H9 (cell line): ENCODE data around the gene DPPA4. TPM values are rescaled to one million over a fixed set of nuclear protein-coding genes. Genes with fewer than 3 reads are reported as not detected.

Experiments used
- DNase-seq: peaks from one replicate; pipeline ENCODE4 v3.0.0-alpha.2; 2017
- H2AFZ ChIP-seq: one replicate; pipeline ENCODE4 v1.6.1; 2013; ENCODE audit warnings: mild to moderate bottlenecking, low read length, control low read depth, moderate library complexity
- H2AK5ac ChIP-seq: 2 replicates; pipeline ENCODE4 v1.6.1; 2013; ENCODE audit warnings: low read length, control low read depth, mixed read lengths; ENCODE audit not compliant: insufficient read length
- H2BK120ac ChIP-seq: one replicate; pipeline ENCODE4 v1.6.1; 2013; ENCODE audit warnings: low read depth, mild to moderate bottlenecking, low read length, control low read depth, inconsistent platforms; ENCODE audit not compliant: poor library complexity, severe bottlenecking
- H2BK12ac ChIP-seq: 2 replicates; pipeline ENCODE4 v1.6.1; 2013; ENCODE audit warnings: low read length, control low read depth, mixed read lengths, low read depth; ENCODE audit not compliant: insufficient read length
- H2BK15ac ChIP-seq: 2 replicates; pipeline ENCODE4 v1.6.1; 2013; ENCODE audit warnings: low read depth, low read length, control low read depth
- H2BK20ac ChIP-seq: one replicate; pipeline ENCODE4 v1.6.1; 2013; ENCODE audit warnings: low read depth, mild to moderate bottlenecking, low read length, control low read depth, inconsistent platforms; ENCODE audit not compliant: poor library complexity, severe bottlenecking
- H2BK5ac ChIP-seq: 2 replicates; pipeline ENCODE4 v1.6.1; 2013; ENCODE audit warnings: low read length, control low read depth, mixed read lengths; ENCODE audit not compliant: insufficient read length
- H3K14ac ChIP-seq: 2 replicates; pipeline ENCODE4 v1.6.1; 2013; ENCODE audit warnings: low read length, control low read depth; ENCODE audit not compliant: insufficient read depth
- H3K18ac ChIP-seq: 2 replicates; pipeline ENCODE4 v1.6.1; 2013; ENCODE audit warnings: low read depth, mild to moderate bottlenecking, mixed read lengths, low read length, control low read depth; ENCODE audit not compliant: insufficient read length
- H3K23ac ChIP-seq: 2 replicates; pipeline ENCODE4 v1.6.1; 2013; ENCODE audit warnings: low read length, control low read depth, mixed read lengths, low read depth; ENCODE audit not compliant: insufficient read length
- H3K23me2 ChIP-seq: 2 replicates; pipeline ENCODE4 v1.6.1; 2013; ENCODE audit warnings: low read depth, mild to moderate bottlenecking, mixed read lengths, low read length, control low read depth; ENCODE audit not compliant: insufficient read length, poor library complexity, severe bottlenecking
- H3K27ac ChIP-seq: 2 replicates; pipeline ENCODE4 v1.5.1; 2013; ENCODE audit warnings: low read length, control low read depth, mixed read lengths, low read depth; ENCODE audit not compliant: insufficient read length
- H3K27me3 ChIP-seq: 2 replicates; pipeline ENCODE4 v1.6.1; 2013; ENCODE audit warnings: low read length, control low read depth, inconsistent platforms; ENCODE audit not compliant: insufficient read depth
- H3K4ac ChIP-seq: 2 replicates; pipeline ENCODE4 v1.6.1; 2013; ENCODE audit warnings: low read depth, mild to moderate bottlenecking, control low read depth, inconsistent platforms, low read length, moderate library complexity
- H3K4me1 ChIP-seq: 2 replicates; pipeline ENCODE4 v1.6.1; 2013; ENCODE audit warnings: low read length, control low read depth, inconsistent platforms; ENCODE audit not compliant: insufficient read depth
- H3K4me2 ChIP-seq: 2 replicates; pipeline ENCODE4 v1.6.1; 2013; ENCODE audit warnings: low read length, control low read depth, mixed read lengths; ENCODE audit not compliant: insufficient read length, insufficient read depth
- H3K56ac ChIP-seq: 2 replicates; pipeline ENCODE4 v1.6.1; 2013; ENCODE audit warnings: low read depth, mild to moderate bottlenecking, mixed read lengths, low read length, control low read depth; ENCODE audit not compliant: insufficient read length
- H3K79me1 ChIP-seq: 2 replicates; pipeline ENCODE4 v1.6.1; 2013; ENCODE audit warnings: low read depth, mild to moderate bottlenecking, moderate library complexity, low read length, control low read depth, inconsistent platforms; ENCODE audit not compliant: insufficient read depth, poor library complexity, severe bottlenecking
- H3K79me2 ChIP-seq: 2 replicates; pipeline ENCODE4 v1.6.1; 2013; ENCODE audit warnings: low read length, control low read depth, inconsistent platforms; ENCODE audit not compliant: insufficient read depth
- H3K9ac ChIP-seq: 2 replicates; pipeline ENCODE4 v1.6.1; 2013; ENCODE audit warnings: low read length, control low read depth, mixed read lengths; ENCODE audit not compliant: insufficient read length; ENCODE audit errors: extremely low read depth
- H3K9me3 ChIP-seq: one replicate; pipeline ENCODE4 v1.6.1; 2013; ENCODE audit warnings: low read depth, low read length, inconsistent platforms; ENCODE audit not compliant: control insufficient read depth
- H3T11ph ChIP-seq: one replicate; pipeline ENCODE4 v1.6.1; 2013; ENCODE audit warnings: mild to moderate bottlenecking, low read length, control low read depth, inconsistent platforms
- H4K20me1 ChIP-seq: one replicate; pipeline ENCODE4 v1.6.1; 2013; ENCODE audit not compliant: control insufficient read depth, insufficient read length, insufficient read depth
- H4K5ac ChIP-seq: 2 replicates; pipeline ENCODE4 v1.6.1; 2013; ENCODE audit warnings: low read depth, mild to moderate bottlenecking, mixed read lengths, low read length, control low read depth; ENCODE audit not compliant: insufficient read length
- H4K8ac ChIP-seq: replicated peaks from 2 replicates; pipeline ENCODE4 v1.6.1; 2013; ENCODE audit warnings: low read length, control low read depth, mixed read lengths, low read depth; ENCODE audit not compliant: insufficient read length
- H4K91ac ChIP-seq: 2 replicates; pipeline ENCODE4 v1.6.1; 2013; ENCODE audit warnings: low read depth, mild to moderate bottlenecking, moderate library complexity, mixed read lengths, low read length, control low read depth; ENCODE audit not compliant: insufficient read length
- H3K27ac Mint-ChIP-seq, 3 experiments: 2 replicates in 2 of 3; 3 replicates in 1 of 3; pipeline ENCODE4 v1.8.0; 2020 to 2021; ENCODE audit warnings: mixed read lengths in 3 of 3, mild to moderate bottlenecking in 1 of 3, moderate library complexity in 1 of 3
- H3K27me3 Mint-ChIP-seq: 2 replicates; pipeline ENCODE4 v1.8.0; 2021; ENCODE audit warnings: low read depth, mild to moderate bottlenecking, moderate library complexity, mixed read lengths
- H3K36me3 Mint-ChIP-seq, 3 experiments: 2 replicates in 2 of 3; 3 replicates in 1 of 3; pipeline ENCODE4 v1.8.0; 2020 to 2021; ENCODE audit warnings: low read depth in 3 of 3, mixed read lengths in 3 of 3; ENCODE audit not compliant: insufficient read depth in 1 of 3
- H3K4me1 Mint-ChIP-seq, 2 experiments: 2 replicates each; pipeline ENCODE4 v1.8.0; 2020; ENCODE audit warnings: mixed read lengths in 2 of 2
- H3K4me3 Mint-ChIP-seq, 2 experiments: 2 replicates in 1 of 2; 3 replicates in 1 of 2; pipeline ENCODE4 v1.8.0; 2020 to 2021; ENCODE audit warnings: mild to moderate bottlenecking in 2 of 2, mixed read lengths in 2 of 2, moderate library complexity in 1 of 2
- H3K9me3 Mint-ChIP-seq, 2 experiments: 2 replicates in 1 of 2; 3 replicates in 1 of 2; pipeline ENCODE4 v1.8.0; 2020; ENCODE audit warnings: mild to moderate bottlenecking in 2 of 2, mixed read lengths in 2 of 2, moderate library complexity in 1 of 2
- CTCF ChIP-seq: fragments of 200-600 bp; sonication (generic); conservative IDR thresholded peaks from 3 replicates; pipeline ENCODE4 v1.8.0; 2021; ENCODE audit warnings: antibody characterized with exemption, mild to moderate bottlenecking
- whole genome bisulfite sequencing: extraction: QIAGEN DNeasy Blood & Tissue Kit; methylation state at CpG from one replicate; pipeline ENCODE4 v1.1.7; 2013; ENCODE audit warnings: missing lambda C conversion rate, low lambda C conversion rate, mixed read lengths; ENCODE audit not compliant: insufficient read length; ENCODE audit errors: extremely low coverage; 5-methylcytosine and 5-hydroxymethylcytosine counted together
- total RNA-seq: library from RNA; stranded (reverse); gene quantifications from 2 replicates; pipeline ENCODE4 v1.2.1, GENCODE V29; 2021

Gene DPPA4
- total RNA-seq, 1 experiment from 2014 or later = 821 TPM

- Histone ChIP-seq H2BK15ac (no peak overlapping the region), H3T11ph (no peak overlapping the region), H3K27ac (no peak overlapping the region), H3K27me3 (no peaks in the 10 kb centered on the region), H2BK20ac (no peak overlapping the region), H4K8ac (no peak overlapping the region), H3K4me2 (no peak overlapping the region), H3K14ac (no peak overlapping the region), H4K5ac (no peak overlapping the region), H3K23me2 (no peaks in the 10 kb centered on the region), H3K79me1 (peaks cover 6% of the 10 kb centered on the region), H2AFZ (no peak overlapping the region), H3K4ac (no peak overlapping the region), H3K4me1 (peaks cover 3% of the 10 kb centered on the region; the same call in 1 of the 2 replicates), H3K23ac (no peak overlapping the region), H3K18ac (no peak overlapping the region), H2BK12ac (no peak overlapping the region), H3K56ac (no peak overlapping the region), H4K20me1 (no peaks in the 10 kb centered on the region), H3K9me3 (no peaks in the 10 kb centered on the region), H2BK120ac (no peak overlapping the region), H3K79me2 (no peaks in the 10 kb centered on the region; the same call in 1 of the 2 replicates), H3K9ac (no peak overlapping the region), H2BK5ac (no peak overlapping the region), H4K91ac (no peak overlapping the region), H2AK5ac (no peak overlapping the region)
- Mint-ChIP-seq H3K27ac (peak overlapping the region in 2 of 3 experiments; percentile 0 to 2; a peak in 1 of 7 replicates), H3K36me3 (peaks cover 50 to 60% (median 51%) of the 10 kb centered on the region in 3 experiments), H3K4me3 (peak overlapping the region in 1 of 2 experiments; percentile 2; a peak in 1 of 5 replicates), H3K27me3 (no peaks in the 10 kb centered on the region), H3K9me3 (0 out of 5 replicates have a peak, but pooled peaks cover 0 to 3% of the 10 kb centered on the region in 2 experiments), H3K4me1 (peaks cover 18 to 28% of the 10 kb centered on the region in 2 experiments)
- TF ChIP-seq CTCF = 0 out of 3 replicates have a peak, but pooled peaks have one; percentile 8
- no CpG with 5 or more reads among the region's 4 CpGs for WGBS
- DNase-seq = no peak
Observed at GRCh38 chr3:109346099-109346498, 8.8 kb upstream of the DPPA4 start.
